Brain microvascular endothelial cell (primary cell): Measurements from ENCODE around the gene DNM1.
"Not testable (repeated sequence)": the region's sequence is repeated elsewhere in the genome, so short reads cannot be mapped to it uniquely, and the experiment has no call there.

Experiments used
- DNase-seq: peaks from one replicate; pipeline ENCODE4 v3.0.0-alpha.2; 2020
- H3K27ac ChIP-seq: fragments of 250-450 bp; sonication (Bioruptor Pico); 2 replicates; pipeline ENCODE4 v1.5.1; 2020; ENCODE audit warnings: mild to moderate bottlenecking, moderate library complexity
- H3K27me3 ChIP-seq: fragments of 250-450 bp; sonication (Bioruptor Pico); replicated peaks from 2 replicates; pipeline ENCODE4 v1.5.1; 2020; ENCODE audit warnings: mild to moderate bottlenecking
- H3K36me3 ChIP-seq: fragments of 250-450 bp; sonication (Bioruptor Pico); replicated peaks from 2 replicates; pipeline ENCODE4 v1.5.1; 2020; ENCODE audit warnings: mild to moderate bottlenecking
- H3K4me3 ChIP-seq: 2 replicates; pipeline ENCODE4 v1.5.1; 2011; ENCODE audit warnings: low read depth, mild to moderate bottlenecking, control low read depth, low read length, moderate library complexity
- in situ Hi-C: cut with HindIII; loops from 2 replicates; pipeline ENCODE4 v1.10.0; 2017; ENCODE audit warnings: low sequenced_read_pairs, low pct_ligation_motif_present
- TF ChIP-seq, protein P1 (sequence below): IDR thresholded peaks from 2 replicates; pipeline ENCODE4 v1.5.1; 2011; ENCODE audit warnings: low read depth, mild to moderate bottlenecking, moderate library complexity, low read length, control low read depth, inconsistent platforms; ENCODE audit errors: missing control alignments

The DNM1 gene

DNA sequence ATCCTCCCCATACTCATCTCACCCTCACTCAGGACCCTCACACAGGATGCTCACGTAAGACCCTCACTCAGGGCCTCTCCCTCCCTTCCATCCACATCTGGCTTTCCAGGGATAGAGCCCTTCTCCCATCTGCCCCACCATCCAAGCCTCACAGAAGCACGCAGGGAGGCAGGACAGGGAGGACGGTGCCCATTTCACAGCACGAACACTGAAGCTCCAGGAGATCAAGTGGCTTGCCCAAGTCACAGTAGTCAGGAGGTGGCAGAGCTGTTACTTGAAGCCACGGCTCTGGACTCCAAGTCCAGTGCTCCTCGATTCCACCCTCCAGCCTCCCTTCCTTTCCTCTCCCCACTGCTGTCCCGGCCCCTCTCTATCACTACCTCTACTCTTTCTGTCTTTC is 21.7 kb downstream of the DNM1 start:
- TF ChIP-seq, protein P1, sequence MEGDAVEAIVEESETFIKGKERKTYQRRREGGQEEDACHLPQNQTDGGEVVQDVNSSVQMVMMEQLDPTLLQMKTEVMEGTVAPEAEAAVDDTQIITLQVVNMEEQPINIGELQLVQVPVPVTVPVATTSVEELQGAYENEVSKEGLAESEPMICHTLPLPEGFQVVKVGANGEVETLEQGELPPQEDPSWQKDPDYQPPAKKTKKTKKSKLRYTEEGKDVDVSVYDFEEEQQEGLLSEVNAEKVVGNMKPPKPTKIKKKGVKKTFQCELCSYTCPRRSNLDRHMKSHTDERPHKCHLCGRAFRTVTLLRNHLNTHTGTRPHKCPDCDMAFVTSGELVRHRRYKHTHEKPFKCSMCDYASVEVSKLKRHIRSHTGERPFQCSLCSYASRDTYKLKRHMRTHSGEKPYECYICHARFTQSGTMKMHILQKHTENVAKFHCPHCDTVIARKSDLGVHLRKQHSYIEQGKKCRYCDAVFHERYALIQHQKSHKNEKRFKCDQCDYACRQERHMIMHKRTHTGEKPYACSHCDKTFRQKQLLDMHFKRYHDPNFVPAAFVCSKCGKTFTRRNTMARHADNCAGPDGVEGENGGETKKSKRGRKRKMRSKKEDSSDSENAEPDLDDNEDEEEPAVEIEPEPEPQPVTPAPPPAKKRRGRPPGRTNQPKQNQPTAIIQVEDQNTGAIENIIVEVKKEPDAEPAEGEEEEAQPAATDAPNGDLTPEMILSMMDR: no peak
- no peaks in the 10 kb centered on the region for H3K27me3 ChIP-seq
- DNase-seq: no peak
- no peak overlapping the region for H3K27ac ChIP-seq
- no peak overlapping the region for H3K4me3 ChIP-seq
- in situ Hi-C loops: no loop called here
- H3K36me3 ChIP-seq: no peaks in the 10 kb centered on the region

DNA sequence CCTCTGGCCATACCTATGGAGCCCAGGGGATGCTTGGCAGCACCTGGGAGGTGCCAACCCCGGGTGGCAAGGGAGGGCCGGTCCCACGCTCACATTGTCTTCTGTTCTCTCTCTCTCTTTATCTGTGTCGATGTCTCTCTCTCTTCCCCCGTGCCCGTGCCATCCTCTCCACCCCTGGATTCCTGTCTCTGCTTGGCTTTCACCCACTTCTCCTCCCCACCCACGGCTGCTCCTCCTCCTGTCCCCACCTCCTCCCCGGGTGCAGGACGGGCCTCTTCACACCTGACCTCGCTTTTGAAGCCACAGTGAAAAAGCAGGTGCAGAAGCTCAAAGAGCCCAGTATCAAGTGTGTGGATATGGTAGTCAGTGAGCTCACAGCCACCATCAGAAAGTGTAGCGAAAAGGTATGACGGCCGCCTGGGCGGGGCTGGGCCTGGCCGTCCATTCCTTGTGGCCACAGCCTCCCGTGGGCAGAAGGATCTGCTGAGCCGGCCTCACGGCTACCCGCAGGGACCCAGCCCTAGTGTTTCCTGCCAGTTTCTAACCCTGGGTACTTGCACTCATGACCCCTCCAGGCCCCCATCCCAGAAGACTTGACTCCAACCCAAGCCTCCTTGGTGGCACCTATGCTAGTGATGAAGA is 22.7 kb downstream of the DNM1 start:
- H3K27me3 ChIP-seq: no peaks in the 10 kb centered on the region
- in situ Hi-C loops: no loop called here
- no peak for DNase-seq
- no peaks in the 10 kb centered on the region for H3K36me3 ChIP-seq
- H3K27ac ChIP-seq: no peak overlapping the region
- H3K4me3 ChIP-seq: no peak overlapping the region
- TF ChIP-seq, protein P1: no peak

DNA sequence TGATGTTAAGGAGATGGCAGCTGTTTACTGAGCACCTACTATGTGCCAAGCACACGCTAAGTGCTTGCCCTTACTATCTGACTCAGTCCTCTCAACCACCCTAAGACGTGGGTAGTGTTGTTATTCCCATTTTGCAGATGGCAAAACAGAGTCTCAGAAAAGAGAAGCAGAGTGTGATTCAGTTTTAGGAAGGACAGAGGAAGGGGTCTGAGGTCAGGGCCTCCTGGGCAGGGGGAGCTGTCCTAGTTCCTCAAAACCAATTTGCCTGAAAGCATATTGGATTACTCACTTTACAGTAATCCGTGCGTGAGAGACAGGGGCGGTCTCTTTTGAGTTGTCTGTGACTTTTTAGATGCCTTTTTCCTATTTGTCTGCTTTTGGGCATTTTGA is 23.2 kb downstream of the DNM1 start:
- no peaks in the 10 kb centered on the region for H3K27me3 ChIP-seq
- DNase-seq: no peak
- H3K4me3 ChIP-seq: no peak overlapping the region
- no peaks in the 10 kb centered on the region for H3K36me3 ChIP-seq
- TF ChIP-seq, protein P1: no peak
- H3K27ac ChIP-seq: no peak overlapping the region
- in situ Hi-C loops: no loop called here

DNA sequence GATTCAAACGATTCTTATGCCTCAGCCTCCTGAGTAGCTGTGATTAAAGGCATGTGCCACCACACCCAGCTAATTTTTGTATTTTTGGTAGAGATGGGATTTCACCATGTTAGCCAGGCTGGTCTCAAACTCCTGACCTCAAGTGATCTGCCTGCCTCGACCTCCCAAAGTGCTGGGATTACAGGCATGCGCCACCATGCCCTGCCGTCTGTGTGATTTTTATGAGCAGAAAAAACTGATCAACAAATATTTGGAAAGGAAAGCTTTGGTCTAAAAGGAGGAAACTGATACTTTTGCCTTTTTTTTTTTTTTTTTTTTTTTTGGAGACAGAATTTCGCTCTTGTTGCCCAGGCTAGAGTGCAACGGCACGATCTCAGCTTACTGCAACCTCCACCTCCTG is 27.7 kb downstream of the DNM1 start:
- DNase-seq, H3K27ac ChIP-seq, H3K27me3 ChIP-seq, H3K36me3 ChIP-seq, in situ Hi-C loops, H3K4me3 ChIP-seq: not testable (repeated sequence)

DNA sequence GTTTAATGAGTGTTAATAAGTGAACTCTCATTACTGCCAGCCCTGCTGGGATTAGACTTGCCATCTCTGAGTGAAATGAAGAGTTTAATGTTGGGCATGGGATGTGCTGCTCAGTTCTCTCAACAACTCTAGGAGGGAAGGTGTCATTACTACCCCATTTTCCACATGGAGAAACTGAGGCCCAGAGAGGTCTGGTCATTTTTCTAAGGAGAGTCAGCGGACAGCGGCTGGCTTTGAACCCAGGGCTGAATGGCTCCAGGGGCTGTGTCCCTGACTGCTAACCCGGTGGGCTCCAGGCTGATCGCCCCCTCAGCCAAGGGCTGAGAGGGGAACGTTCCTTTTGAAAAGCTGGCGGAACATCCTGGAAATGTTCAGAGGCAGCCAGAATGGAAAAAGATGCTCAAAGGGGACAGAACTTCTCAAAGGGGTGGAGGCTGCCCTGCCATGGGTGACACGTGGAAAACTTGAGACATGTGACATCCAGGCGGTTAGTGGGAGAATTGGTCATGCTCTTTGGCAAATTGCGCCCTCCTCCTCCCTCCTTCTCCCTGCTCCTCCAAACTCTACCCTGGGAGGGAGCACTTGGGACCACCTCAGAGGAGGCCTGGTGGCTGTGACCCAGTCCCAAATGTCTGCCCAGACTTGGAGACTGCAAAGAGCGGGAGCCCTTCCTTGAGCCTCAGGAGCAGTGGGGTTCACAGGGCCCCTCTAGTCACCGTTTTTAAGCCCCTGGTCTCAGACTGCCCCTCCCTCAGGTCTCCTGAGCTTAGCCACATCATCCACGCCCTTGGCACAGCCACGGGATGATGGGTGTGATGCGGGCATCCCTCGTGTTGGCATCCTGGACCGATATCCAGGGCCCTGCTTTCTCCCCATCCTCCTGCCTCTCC is 28.7 kb downstream of the DNM1 start:
- in situ Hi-C loops: no loop called here

More for the DNA sequence above, 28.7 kb downstream of the DNM1 start:
- Histone ChIP-seq H3K36me3 (no peaks in the 10 kb centered on the region), H3K27me3 (no peaks in the 10 kb centered on the region), H3K4me3 (no peak overlapping the region), H3K27ac (no peak overlapping the region)
- TF ChIP-seq, protein P1: no peak
- DNase-seq: no peak
